AG09319 (cell line): ENCODE data around the gene JAML.

Source experiments
- DNase-seq: peaks from one replicate; pipeline ENCODE4 v3.0.0-alpha.2; 2010; ENCODE audit warnings: low read depth; ENCODE audit errors: extremely low read depth
- TF ChIP-seq, protein P1 (sequence below): IDR thresholded peaks from 2 replicates; pipeline ENCODE4 v1.5.1; 2011; ENCODE audit warnings: low read depth, mild to moderate bottlenecking, inconsistent platforms, low read length, moderate library complexity

JAML gene

DNA sequence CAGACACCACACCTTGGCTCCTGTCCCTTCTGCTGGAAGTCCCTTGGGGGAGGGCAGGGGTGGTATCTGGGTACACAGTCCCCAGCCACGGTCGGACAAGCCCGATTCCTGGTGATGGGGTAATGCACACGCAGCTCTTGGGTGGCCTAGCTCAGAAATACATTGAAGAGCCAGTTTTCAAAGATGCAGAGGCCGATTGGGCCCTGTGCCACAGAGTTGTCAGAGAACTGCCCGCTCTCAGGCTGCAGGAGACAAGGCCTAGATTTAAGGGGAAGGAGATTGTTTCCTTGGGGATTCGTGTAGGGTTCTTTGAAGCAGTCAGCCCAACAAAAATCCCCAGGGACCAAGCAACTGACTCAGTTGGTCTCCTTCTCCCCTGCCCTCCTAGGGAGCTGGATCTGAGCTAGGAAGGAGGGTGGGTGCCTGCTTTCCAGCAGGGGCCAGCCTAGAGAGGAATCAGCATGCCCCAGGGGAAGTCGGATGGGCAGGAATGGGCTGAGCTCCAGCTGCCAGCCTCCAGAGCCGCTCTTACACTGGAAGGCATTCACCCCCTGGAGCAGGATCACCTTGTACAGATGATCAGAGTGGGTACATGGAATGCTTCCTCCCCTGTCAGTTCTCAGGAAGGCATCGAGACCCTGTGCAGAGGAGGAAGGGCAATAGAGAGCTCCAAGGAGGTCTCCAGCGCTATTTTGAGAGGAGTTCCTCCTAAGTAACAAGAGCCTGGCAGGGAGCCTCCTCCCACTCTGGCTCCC lies 68.9 kb downstream of the JAML start:
- TF ChIP-seq, protein P1, sequence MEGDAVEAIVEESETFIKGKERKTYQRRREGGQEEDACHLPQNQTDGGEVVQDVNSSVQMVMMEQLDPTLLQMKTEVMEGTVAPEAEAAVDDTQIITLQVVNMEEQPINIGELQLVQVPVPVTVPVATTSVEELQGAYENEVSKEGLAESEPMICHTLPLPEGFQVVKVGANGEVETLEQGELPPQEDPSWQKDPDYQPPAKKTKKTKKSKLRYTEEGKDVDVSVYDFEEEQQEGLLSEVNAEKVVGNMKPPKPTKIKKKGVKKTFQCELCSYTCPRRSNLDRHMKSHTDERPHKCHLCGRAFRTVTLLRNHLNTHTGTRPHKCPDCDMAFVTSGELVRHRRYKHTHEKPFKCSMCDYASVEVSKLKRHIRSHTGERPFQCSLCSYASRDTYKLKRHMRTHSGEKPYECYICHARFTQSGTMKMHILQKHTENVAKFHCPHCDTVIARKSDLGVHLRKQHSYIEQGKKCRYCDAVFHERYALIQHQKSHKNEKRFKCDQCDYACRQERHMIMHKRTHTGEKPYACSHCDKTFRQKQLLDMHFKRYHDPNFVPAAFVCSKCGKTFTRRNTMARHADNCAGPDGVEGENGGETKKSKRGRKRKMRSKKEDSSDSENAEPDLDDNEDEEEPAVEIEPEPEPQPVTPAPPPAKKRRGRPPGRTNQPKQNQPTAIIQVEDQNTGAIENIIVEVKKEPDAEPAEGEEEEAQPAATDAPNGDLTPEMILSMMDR, result no peak
- DNase-seq, result no peak

DNA sequence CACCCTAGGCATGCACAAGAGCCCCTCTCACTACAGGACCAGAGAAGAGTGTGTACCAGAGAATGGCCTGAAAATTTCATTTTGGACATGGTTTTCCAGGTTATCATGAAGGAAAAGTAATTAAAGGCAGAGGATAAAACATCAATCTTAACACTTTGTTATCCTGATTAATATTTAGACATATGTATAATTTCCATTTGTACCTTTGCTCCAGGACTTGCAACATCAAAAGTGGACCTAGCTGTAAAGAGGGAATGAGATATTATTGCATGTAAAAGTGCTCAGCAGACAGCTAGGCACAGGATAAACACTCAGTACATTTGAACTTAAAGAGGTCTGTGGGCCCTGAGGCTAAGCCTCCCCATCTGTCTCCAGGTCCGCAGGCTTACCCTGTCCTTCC lies 70.2 kb downstream of the JAML start:
- TF ChIP-seq, protein P1, result no peak
- DNase-seq, result no peak

DNA sequence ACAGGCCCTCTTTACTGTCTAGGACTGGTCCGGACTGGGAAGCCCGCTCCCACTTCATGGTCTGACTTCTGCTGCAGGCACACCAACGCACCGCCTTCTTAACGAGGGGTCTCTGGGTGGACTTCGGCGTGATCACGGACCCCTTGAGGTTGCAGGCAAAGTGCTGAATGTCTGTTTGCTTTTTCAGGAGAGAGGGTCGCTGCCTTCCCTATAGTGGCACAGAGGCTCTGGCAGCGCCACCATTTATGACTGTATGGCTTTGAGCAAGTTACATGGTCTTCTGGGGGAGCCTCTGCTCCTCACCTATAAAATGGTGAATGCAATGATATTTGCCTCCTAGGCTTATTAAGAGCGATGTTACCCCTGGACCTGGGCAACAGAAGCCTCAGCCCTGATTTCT lies 70.8 kb downstream of the JAML start:
- TF ChIP-seq, protein P1, result no peak
- DNase-seq, result no peak

DNA sequence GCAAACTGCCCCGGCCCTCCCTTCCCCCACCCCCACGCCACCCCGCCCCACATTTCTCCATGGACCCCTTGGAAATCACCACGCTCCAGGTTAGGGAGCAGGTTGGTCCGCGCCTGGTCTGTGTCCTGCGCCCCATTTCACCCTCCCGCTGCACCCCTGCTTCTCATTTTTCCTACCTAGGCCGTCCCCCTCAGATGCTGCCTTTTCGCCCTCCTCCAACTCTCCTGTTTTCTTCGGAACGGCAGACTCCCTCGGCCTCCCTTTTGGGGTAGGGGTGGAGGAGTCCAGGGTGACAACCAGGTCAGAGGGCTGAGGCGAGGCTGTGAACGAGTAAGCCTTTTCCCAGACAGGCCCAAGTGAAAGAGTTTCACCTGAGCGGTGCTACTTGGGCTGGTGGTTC lies 71.3 kb downstream of the JAML start:
- TF ChIP-seq, protein P1, result no peak
- DNase-seq, result no peak

GRCh38 chr11:118152552-118153471 lies 72.0 kb downstream of the JAML start, which contains the start of gene SCN4B:
SCN4B (minus strand) TSS chr11:118152823; CDS start chr11:118152673, 150 bp downstream.
- TF ChIP-seq, protein P1, result no peak
- DNase-seq, result no peak

DNA sequence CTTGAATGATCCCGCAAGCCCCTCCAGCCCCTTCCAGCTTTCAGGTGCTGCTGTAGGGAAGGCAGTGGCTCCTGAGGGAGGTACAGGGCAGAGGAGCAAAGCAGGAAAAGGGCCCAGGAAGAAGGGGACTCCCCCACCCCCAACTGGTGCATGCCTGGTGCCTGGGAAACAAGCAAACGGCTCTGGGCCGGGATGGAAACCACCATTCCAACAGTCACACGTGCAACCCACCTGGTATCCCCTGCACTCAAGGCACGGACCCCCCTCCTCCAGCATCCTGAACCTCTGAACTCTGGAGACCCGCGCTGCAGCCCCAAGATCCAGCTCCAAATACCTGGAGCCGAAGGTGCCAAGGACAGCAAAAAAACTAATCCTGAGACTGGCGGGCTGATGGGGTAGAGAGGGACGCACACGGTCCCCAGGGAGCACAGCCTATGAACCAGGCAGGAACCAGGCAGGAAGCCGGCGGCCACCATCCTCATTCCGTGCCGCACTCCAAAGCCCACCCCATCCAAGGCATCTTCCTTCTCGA lies 72.7 kb downstream of the JAML start:
- no peak for DNase-seq
- TF ChIP-seq, protein P1, result no peak
